ENCODE data around the gene BNIP2. TPM values are rescaled to one million over a fixed set of nuclear protein-coding genes. Genes with fewer than 3 reads are reported as not detected.

Gene BNIP2
- total RNA-seq, 1 experiment from 2014 or later: 53.1 TPM

DNA sequence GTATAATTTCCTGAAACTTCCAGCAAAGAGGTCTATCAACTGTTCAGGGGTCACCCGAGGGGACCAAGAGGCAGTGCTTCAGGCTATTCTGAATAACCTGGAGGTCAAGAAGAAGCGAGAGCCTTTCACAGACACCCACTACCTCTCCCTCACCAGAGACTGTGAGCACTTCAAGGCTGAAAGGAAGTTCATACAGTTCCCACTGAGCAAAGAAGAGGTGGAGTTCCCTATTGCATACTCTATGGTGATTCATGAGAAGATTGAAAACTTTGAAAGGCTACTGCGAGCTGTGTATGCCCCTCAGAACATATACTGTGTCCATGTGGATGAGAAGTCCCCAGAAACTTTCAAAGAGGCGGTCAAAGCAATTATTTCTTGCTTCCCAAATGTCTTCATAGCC is 70.7 kb downstream of the BNIP2 start:
- intact Hi-C loops (cut with micrococcal nuclease): no loop called here
- Histone ChIP-seq H3K27me3 (ENCODE audit: insufficient read depth, low read length) (no peaks in the 10 kb centered on the region), H3K9me3 (ENCODE audit: control insufficient read depth in 1 of 2, insufficient read depth in 1 of 2, low read depth in 1 of 2, low read length in 2 of 2) (no peaks in the 10 kb centered on the region), H3K4me3 (replicated peaks in 1 of 2; ENCODE audit: low read depth in 1 of 2, low read length in 2 of 2) (no peak overlapping the region), H3K27ac (ENCODE audit: low read depth, low read length) (no peak overlapping the region), H4K20me1 (ENCODE audit: insufficient read depth) (no peaks in the 10 kb centered on the region), H3K4me2 (ENCODE audit: low read length) (no peak overlapping the region), H3K36me3 (ENCODE audit: control insufficient read depth in 1 of 2, insufficient read depth in 2 of 2, low read length in 2 of 2) (no peaks in the 10 kb centered on the region), H2AFZ (ENCODE audit: low read depth, low read length, poor library complexity, severe bottlenecking) (no peak overlapping the region), H3K79me2 (ENCODE audit: insufficient read depth, low read length) (no peaks in the 10 kb centered on the region), H3K9me2 (ENCODE audit: insufficient read depth) (no peaks in the 10 kb centered on the region), H3K9ac (ENCODE audit: low read length) (no peak overlapping the region), H3K4me1 (ENCODE audit: control insufficient read depth in 1 of 2, insufficient read depth in 2 of 2, low read length in 2 of 2) (peaks cover 0 to 10% of the 10 kb centered on the region in 2 experiments; a peak in 2 of 4 replicates)
- no TSS peak for BruUV-seq (replicated peaks)
- ATAC-seq: no peak
- ChIA-PET RAD21 (ENCODE audit: low non-redundant PET in 1 of 2, low total read pairs in 2 of 2, uncharacterized antibody in 2 of 2, unreplicated experiment in 2 of 2) (no interaction called here), POLR2A (no interaction called here), CTCF (no interaction called here)
- no peak for DNase-seq (ENCODE audit: low read depth, low spot score)
- TF ChIP-seq SP1 (IDR thresholded peaks at IDR 0.05; ENCODE audit: low read depth) (no peak), SRF (IDR thresholded peaks at IDR 0.05; ENCODE audit: low read depth) (no peak), CBX3 (IDR thresholded peaks at IDR 0.05; ENCODE audit: low read depth) (no peak), ZNF274 (IDR thresholded peaks at IDR 0.05; ENCODE audit: low read depth, low read length) (no peak), YY1 (IDR thresholded peaks at IDR 0.05; ENCODE audit: extremely low read depth, insufficient replicate concordance, low read depth, low read length) (no peak), FOSL1 (IDR thresholded peaks at IDR 0.05; ENCODE audit: low read depth) (no peak), POLR2A (IDR thresholded peaks at IDR 0.05; ENCODE audit: borderline replicate concordance, extremely low read depth, insufficient read depth, insufficient read length) (no peak), EZH2 (IDR thresholded peaks at IDR 0.05) (no peak), EGR1 (IDR thresholded peaks at IDR 0.05; ENCODE audit: low read depth) (no peak), POLR2AphosphoS5 (IDR thresholded peaks at IDR 0.05; ENCODE audit: low read depth, low read length) (no peak), CEBPB (IDR thresholded peaks at IDR 0.05; ENCODE audit: low read depth) (no peak), JUND (IDR thresholded peaks at IDR 0.05) (no peak), ELF1 (IDR thresholded peaks at IDR 0.05; ENCODE audit: borderline replicate concordance, low read depth) (no peak), TCF7L2 (IDR thresholded peaks at IDR 0.05; ENCODE audit: borderline replicate concordance, extremely low read depth, insufficient read depth, insufficient read length) (no peak)
- TF ChIP-seq, protein P1, sequence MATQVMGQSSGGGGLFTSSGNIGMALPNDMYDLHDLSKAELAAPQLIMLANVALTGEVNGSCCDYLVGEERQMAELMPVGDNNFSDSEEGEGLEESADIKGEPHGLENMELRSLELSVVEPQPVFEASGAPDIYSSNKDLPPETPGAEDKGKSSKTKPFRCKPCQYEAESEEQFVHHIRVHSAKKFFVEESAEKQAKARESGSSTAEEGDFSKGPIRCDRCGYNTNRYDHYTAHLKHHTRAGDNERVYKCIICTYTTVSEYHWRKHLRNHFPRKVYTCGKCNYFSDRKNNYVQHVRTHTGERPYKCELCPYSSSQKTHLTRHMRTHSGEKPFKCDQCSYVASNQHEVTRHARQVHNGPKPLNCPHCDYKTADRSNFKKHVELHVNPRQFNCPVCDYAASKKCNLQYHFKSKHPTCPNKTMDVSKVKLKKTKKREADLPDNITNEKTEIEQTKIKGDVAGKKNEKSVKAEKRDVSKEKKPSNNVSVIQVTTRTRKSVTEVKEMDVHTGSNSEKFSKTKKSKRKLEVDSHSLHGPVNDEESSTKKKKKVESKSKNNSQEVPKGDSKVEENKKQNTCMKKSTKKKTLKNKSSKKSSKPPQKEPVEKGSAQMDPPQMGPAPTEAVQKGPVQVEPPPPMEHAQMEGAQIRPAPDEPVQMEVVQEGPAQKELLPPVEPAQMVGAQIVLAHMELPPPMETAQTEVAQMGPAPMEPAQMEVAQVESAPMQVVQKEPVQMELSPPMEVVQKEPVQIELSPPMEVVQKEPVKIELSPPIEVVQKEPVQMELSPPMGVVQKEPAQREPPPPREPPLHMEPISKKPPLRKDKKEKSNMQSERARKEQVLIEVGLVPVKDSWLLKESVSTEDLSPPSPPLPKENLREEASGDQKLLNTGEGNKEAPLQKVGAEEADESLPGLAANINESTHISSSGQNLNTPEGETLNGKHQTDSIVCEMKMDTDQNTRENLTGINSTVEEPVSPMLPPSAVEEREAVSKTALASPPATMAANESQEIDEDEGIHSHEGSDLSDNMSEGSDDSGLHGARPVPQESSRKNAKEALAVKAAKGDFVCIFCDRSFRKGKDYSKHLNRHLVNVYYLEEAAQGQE (IDR thresholded peaks at IDR 0.05; ENCODE audit: low read depth): no peak

Data from HCT116 (cell line).